Measurements from ENCODE around the gene SULT1B1.

DNA sequence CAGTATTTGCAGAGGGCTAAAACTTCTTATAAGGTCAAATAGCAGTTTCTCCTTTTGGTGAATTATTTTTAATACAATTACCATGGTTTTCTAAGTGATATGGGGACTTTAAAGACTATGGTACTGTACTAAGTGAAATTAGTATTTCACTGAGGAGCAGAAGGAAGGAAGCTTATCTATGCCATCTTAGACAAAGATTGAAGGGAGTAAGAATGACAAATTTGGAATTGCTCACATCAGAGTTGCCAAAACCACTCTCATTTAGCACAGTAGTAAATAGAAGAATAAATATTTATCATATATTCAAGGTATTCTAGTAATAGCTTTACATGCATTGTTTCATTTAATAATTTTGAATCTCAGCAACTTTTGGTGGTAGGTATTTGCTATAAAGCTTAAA, 30.4 kb downstream of the SULT1B1 start:
- TF ChIP-seq EZH2phosphoT487 (IDR thresholded peaks at IDR 0.05; ENCODE audit: insufficient read depth, low read depth) (no peak), EZH2 (IDR thresholded peaks at IDR 0.05; ENCODE audit: insufficient read depth, poor library complexity, severe bottlenecking) (no peak)

Data from GM23248 (cell line).